Nephron (organoid): ENCODE measurements around the gene LRRC52.

Source experiments
- H3K27ac Mint-ChIP-seq, 3 experiments: 2 replicates each; pipeline ENCODE4 v1.8.0; 2020; ENCODE audit warnings: mixed read lengths in 3 of 3, mild to moderate bottlenecking in 2 of 3, moderate library complexity in 1 of 3
- H3K27me3 Mint-ChIP-seq: 2 replicates; pipeline ENCODE4 v1.8.0; 2021; ENCODE audit warnings: low read depth, mild to moderate bottlenecking, moderate library complexity, mixed read lengths
- H3K36me3 Mint-ChIP-seq: 2 replicates; pipeline ENCODE4 v1.8.0; 2020; ENCODE audit warnings: low read depth, mixed read lengths
- H3K4me1 Mint-ChIP-seq: 2 replicates; pipeline ENCODE4 v1.8.0; 2020; ENCODE audit warnings: mixed read lengths
- H3K4me3 Mint-ChIP-seq, 3 experiments: 2 replicates each; pipeline ENCODE4 v1.8.0; 2020; ENCODE audit warnings: mild to moderate bottlenecking in 3 of 3, mixed read lengths in 3 of 3, moderate library complexity in 2 of 3
- H3K9me3 Mint-ChIP-seq: 2 replicates; pipeline ENCODE4 v1.8.0; 2020; ENCODE audit warnings: mixed read lengths
- TF ChIP-seq, protein P1 (sequence below), 3 experiments: fragments of 200-600 bp; sonication (generic); IDR thresholded peaks; one replicate each; pipeline ENCODE4 v1.5.0; 2021; ENCODE audit warnings: antibody characterized with exemption in 3 of 3; ENCODE audit not compliant: unreplicated experiment in 3 of 3

The LRRC52 gene, protein sequence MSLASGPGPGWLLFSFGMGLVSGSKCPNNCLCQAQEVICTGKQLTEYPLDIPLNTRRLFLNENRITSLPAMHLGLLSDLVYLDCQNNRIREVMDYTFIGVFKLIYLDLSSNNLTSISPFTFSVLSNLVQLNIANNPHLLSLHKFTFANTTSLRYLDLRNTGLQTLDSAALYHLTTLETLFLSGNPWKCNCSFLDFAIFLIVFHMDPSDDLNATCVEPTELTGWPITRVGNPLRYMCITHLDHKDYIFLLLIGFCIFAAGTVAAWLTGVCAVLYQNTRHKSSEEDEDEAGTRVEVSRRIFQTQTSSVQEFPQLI

DNA sequence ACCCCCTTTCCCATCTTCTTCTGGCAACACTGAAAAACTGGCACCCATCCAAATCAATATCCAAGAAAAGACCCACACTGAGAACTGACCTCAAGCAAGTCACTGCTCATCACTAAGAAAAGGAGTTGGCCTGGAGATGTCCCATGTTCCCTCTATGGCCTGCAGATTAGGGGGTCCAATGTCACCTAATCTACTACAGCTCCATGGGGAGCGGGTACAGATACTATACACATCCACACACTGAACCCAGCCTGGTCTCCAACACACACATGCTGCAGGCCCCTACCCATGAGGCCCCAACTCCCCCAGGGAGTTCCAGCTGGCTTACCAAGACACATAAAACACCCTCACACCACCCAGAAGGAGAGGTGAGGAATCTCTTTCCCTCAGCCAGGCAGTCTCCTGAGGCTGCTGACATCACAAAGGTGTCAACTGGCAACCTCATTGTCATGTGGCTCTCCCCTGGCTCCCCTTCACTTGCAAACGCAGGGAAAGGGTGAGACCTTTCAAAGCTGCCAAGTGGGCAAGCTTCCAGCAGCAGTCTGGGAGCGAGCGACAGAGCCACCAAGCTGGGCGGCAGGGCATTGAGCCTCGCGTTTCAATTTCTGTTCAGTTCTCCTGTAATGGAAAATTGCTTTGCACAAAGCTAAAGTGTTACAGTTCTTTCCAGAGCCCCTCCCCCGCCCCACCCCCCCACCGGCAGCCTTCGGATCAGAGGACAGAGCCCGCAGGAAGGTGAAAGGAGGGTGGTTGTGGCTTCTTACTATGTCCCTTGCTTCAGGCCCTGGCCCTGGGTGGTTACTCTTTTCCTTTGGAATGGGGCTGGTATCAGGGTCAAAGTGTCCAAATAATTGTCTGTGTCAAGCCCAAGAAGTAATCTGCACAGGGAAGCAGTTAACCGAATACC lies at the start of gene LRRC52:
Gene LRRC52, plus strand, starts transcription at position 469 of the 907 bp plus-strand sequence. Its CDS starts 297 bp downstream, at position 766.
- TF ChIP-seq, protein P1, sequence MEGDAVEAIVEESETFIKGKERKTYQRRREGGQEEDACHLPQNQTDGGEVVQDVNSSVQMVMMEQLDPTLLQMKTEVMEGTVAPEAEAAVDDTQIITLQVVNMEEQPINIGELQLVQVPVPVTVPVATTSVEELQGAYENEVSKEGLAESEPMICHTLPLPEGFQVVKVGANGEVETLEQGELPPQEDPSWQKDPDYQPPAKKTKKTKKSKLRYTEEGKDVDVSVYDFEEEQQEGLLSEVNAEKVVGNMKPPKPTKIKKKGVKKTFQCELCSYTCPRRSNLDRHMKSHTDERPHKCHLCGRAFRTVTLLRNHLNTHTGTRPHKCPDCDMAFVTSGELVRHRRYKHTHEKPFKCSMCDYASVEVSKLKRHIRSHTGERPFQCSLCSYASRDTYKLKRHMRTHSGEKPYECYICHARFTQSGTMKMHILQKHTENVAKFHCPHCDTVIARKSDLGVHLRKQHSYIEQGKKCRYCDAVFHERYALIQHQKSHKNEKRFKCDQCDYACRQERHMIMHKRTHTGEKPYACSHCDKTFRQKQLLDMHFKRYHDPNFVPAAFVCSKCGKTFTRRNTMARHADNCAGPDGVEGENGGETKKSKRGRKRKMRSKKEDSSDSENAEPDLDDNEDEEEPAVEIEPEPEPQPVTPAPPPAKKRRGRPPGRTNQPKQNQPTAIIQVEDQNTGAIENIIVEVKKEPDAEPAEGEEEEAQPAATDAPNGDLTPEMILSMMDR (IDR thresholded peaks at IDR 0.05; ENCODE audit: unreplicated experiment in 3 of 3), result no peak
- Mint-ChIP-seq H3K27ac (peak within 1 kb of the TSS; percentile 41 to 95 (median 76)), H3K27me3 (peaks cover 5% of the 10 kb centered on the region), H3K4me3 (no peak within 1 kb of the TSS), H3K9me3 (no peaks in the 10 kb centered on the region), H3K36me3 (no peaks in the 10 kb centered on the region), H3K4me1 (peaks cover 45% of the 10 kb centered on the region)

DNA sequence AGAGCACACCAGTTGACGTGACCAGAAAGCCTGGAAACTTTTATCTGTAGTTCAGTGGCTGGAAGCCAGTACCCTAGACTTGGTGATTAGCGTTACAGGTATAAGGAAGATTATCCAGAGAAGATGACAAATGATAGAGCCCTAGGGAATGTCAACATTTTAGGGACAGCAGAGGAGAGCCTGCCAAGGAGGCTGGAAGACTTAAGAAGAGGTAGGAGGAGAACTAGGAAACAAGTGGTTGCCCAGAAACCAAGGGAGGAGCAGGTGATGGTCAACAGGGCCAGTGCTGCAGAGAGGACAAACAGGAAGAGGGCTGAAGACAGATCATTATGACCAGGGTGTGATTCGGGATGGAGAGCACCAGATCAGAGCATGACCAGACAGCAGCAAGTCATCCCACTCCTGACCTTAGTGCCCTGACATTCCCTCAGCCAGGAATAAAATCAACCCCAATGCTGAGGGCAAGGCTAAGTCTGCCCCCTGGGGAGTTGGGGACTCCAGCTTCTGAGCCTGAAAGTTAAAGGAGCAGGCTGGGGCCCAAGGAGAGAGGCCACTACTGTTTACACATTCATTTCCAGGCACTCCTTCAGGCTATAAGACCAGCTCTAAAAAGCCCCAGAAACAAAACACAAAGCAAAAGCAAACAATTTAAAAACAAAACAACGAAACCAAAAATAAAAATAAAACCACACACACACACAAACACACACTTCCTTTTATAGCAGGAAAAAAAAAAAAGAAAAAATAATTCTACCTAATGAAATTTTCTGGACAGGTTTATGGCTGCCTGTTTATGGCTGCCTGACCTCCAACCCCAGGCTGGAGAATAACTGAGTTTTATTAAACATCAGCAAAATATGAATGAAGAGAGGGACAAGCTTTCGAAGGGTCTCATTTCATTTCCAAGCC lies 48.6 kb upstream of the LRRC52 start:
- Mint-ChIP-seq H3K4me1 (peaks cover 35% of the 10 kb centered on the region), H3K4me3 (no peak overlapping the region), H3K27ac (peak overlapping the region in 2 of 3 experiments; percentile 40 to 58), H3K36me3 (no peaks in the 10 kb centered on the region), H3K27me3 (peaks cover 5% of the 10 kb centered on the region), H3K9me3 (no peaks in the 10 kb centered on the region)
- TF ChIP-seq, protein P1 (IDR thresholded peaks at IDR 0.05; ENCODE audit: unreplicated experiment in 3 of 3), result no peak

DNA sequence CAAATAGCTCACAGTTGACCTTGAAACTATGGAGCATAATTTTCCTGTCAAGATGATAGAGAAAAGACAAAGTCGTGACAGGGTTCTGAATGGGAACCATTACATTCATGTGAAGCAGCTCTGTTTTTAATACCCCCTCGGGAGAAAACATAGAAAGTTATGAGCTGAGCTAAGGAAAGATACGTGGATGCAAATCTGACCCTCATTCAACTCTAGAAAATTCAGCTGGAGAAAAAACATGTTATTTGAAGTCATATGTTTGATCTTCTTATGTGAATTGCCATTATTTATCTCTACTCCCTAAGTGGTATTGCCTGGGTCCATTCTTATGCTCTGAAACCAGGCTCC lies 48.0 kb upstream of the LRRC52 start:
- Mint-ChIP-seq H3K27me3 (peaks cover 6% of the 10 kb centered on the region), H3K36me3 (no peaks in the 10 kb centered on the region), H3K4me1 (peaks cover 33% of the 10 kb centered on the region), H3K9me3 (no peaks in the 10 kb centered on the region), H3K27ac (peak overlapping the region in 2 of 3 experiments; percentile 40 to 58), H3K4me3 (no peak overlapping the region)
- TF ChIP-seq, protein P1 (IDR thresholded peaks at IDR 0.05; ENCODE audit: unreplicated experiment in 3 of 3), result no peak

DNA sequence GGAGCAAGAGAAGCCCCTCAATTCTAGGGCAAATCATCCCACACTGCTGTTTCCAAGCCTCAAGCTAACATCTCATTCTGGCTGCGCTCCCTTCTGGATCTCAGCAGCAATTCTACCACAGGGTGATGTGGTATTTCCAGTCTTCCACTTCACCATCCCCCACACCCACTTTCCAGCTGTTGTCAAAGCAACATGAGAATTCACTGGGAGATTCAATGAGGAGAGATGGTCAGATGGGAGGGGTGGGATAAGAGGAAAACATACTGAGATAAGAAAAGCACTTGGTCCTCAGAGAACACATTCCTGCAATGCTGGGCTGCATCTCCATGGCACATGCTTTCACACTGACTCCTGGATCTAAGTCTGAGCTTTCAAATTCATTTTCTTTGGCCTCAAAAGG lies 47.3 kb upstream of the LRRC52 start:
- Mint-ChIP-seq H3K27me3 (peaks cover 7% of the 10 kb centered on the region), H3K4me3 (peak overlapping the region in 1 of 3 experiments; percentile 6), H3K9me3 (no peaks in the 10 kb centered on the region), H3K4me1 (peaks cover 33% of the 10 kb centered on the region), H3K36me3 (no peaks in the 10 kb centered on the region), H3K27ac (peak overlapping the region in 2 of 3 experiments; percentile 40 to 58)
- TF ChIP-seq, protein P1 (IDR thresholded peaks at IDR 0.05; ENCODE audit: unreplicated experiment in 3 of 3), result no peak

DNA sequence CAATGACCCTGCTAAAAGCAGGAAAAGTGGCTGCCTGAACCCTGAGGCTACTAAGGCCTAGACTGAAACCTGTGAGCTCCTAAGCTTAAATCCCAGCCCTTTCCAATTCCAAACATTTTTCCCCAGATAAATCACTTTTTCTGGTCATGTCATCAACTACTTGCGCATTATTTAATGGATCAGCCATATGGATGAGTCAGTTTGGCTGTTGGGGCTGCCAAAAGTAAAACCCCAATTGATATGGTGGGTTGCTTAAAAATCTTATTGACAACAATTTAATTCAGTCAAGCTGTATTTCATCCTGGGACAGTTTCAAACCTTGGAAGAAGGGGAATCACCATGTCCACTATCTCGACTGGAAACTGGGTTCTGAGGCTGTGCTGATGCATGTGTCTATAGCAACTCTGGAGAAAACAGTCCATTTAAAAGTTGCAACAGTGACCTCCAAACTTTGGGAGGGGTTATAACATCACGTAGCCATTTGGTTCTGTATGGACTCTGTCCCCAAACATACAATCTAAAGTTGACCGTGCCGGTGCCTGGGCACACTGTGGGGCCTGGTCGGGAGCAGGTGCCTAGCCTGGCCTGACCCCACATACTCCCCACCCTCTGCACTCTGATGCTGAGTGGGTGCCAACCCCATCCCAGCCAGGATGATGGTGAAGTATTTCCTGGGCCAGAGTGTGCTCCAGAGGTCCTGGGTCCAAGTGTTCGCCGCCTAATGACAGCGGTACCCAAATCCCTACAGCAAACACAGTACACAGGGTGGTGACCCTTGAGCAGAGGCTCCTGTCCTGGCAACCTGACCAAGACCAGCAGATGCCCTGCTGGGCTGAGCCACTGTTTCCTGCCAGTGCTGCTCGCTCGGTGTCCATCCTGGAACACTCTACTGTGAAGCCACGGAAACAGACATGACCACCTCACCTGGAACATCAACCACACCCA lies 46.5 kb upstream of the LRRC52 start:
- Mint-ChIP-seq H3K27ac (no peak overlapping the region), H3K27me3 (peaks cover 7% of the 10 kb centered on the region), H3K36me3 (no peaks in the 10 kb centered on the region), H3K9me3 (no peaks in the 10 kb centered on the region), H3K4me3 (no peak overlapping the region), H3K4me1 (peaks cover 31% of the 10 kb centered on the region)
- TF ChIP-seq, protein P1 (IDR thresholded peaks at IDR 0.05; ENCODE audit: unreplicated experiment in 3 of 3), result no peak
